HG03280 (cell line): Measurements from ENCODE around the gene NALCN.

ENCODE experiments used
- ATAC-seq: cut with Tn5 transposase; IDR thresholded peaks from one replicate; pipeline ENCODE4 v1.9.1; 2021; ENCODE audit warnings: mild to moderate bottlenecking, moderate library complexity; ENCODE audit not compliant: unreplicated experiment

NALCN gene

GRCh38 chr13:101049166-101049850 is 367.0 kb downstream of the NALCN start:
- no peak for ATAC-seq

GRCh38 chr13:101036546-101036945 is 379.8 kb downstream of the NALCN start:
- ATAC-seq = no peak

GRCh38 chr13:101035119-101035620 is 381.1 kb downstream of the NALCN start:
- ATAC-seq = no peak

DNA sequence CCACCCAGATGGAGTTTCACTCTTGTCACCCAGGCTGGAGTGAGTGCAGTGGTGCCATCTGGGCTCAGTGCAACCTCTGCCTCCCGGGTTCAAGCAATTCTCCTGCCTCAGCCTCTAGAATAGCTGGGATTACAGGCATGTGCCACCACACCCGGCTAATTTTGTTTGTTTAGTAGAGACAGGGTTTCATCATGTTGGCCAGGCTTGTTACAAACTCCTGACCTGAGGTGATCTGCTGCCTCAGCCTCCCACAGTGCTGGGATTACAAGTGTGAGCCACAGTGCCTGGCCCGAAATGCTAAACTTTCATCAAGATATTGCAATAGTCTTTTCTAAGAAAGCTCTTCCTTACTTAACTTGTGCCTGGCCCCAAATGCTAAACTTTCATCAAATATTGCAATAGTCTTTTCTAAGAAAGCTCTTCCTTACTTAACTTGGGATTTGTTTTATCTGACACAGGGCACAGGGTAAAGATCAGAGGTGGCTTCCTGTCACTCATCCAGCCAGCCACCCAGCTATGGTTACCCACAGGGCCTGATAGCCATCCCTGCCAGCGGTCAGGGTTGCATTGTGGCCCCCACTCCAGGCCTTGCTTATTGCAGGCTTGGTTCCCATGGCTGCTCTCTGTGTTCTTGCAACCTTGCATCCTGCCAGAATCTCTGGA is 389.4 kb downstream of the NALCN start:
- ATAC-seq = no peak

- ATAC-seq = no peak
Observed at GRCh38 chr13:101026328-101026727, 390.0 kb downstream of the NALCN start.

GRCh38 chr13:101025925-101026324 is 390.4 kb downstream of the NALCN start:
- no peak for ATAC-seq

DNA sequence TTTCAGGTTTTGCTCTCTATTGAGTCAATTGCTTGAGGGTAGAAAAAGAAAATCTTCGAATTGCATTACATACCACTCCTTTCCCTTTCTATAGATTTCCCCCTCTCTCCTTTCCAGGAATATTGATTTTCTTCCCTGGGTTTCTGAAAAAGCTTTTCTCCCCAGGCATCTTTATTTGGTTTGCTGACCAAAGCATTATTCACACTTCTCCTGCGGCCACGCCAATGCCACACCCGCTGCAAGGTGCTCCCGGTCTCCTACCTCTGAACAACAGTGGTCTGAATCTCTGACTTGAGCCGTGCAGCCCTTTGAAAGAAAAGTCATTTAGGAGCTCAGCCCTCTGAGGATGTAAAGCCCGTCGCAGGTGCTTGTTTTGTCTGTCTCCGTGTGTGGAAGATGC is 390.8 kb downstream of the NALCN start:
- ATAC-seq = no peak

DNA sequence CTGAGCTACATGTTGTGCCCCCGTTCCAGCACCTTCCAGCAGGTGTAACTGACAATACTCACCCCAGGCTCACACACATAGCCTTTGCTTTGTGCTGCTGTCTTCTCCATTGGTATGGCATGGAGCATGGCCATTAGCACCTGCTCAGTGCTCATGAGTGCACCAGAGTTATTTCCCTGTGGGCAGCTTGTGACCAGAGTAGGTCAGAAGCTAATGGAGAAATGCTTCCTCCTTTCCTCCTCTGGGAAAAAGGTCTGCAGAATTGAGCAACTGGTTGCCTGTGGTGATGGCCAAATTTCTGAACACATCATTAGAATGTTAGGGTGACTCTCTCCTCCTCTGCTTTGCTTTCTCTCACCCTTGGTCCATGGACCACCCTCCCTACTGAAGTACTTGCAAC is 397.2 kb downstream of the NALCN start:
- no peak for ATAC-seq

DNA sequence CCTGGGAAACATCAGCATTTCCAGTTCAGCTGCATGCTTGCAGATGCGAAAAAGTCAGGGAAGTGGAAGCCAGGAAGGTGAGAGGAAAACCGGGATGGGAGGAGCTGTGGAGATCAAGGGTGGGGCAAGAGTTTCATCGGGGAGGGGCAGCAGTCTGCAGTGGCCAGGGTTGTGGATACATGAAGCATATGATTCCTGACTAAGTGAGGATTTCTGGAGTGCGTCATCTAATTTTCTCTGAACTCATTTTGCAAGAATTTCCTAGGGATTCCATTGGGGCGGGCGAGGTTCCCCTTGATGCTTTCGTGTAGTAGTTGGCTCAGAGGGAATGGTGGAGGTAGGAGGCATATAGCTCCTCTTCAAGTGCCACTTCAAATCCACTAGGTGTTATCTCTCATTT is 397.6 kb downstream of the NALCN start:
- ATAC-seq = no peak

GRCh38 chr13:101017123-101017872 is 399.0 kb downstream of the NALCN start:
- ATAC-seq = no peak

DNA sequence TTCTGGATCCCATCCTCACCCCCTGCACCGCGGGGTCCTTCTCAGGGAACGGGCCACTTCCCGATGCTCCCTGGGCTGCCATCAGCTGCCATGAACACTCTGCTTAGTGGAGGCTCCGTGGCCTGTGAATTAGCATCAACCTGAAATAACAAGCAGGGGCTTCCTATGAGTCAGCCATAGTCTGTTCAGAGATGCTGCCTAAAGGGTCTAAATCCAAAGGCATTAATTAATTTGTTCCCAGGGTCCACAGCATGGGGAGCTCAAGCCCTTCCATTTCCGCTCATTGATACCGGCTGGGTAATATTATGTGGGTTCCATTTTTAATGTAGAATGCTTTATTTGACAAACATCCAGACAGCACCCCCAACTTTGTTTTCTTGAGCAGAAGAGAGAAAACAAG is 399.8 kb downstream of the NALCN start:
- no peak for ATAC-seq

DNA sequence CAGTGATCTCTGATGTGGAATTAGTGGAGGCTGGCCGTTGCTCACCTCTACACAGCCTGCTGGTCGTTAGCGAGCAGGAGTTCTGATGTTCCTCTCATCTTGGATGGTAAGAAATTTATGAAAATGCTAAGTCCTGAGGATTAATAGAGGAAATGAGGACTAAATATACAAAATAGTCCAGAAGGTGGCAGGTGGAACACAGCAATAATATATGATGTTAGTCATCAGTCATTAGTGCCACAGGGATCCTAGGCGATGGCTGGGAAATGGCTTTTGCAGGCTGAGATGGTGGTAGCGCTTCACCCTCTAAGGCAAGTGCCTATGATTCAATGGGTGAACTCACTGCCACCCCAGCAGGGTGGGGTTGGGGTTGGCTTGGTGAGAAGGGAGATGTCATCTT is 403.1 kb downstream of the NALCN start:
- no peak for ATAC-seq

- ATAC-seq = no peak
Observed at GRCh38 chr13:101010100-101010499, 406.2 kb downstream of the NALCN start.

DNA sequence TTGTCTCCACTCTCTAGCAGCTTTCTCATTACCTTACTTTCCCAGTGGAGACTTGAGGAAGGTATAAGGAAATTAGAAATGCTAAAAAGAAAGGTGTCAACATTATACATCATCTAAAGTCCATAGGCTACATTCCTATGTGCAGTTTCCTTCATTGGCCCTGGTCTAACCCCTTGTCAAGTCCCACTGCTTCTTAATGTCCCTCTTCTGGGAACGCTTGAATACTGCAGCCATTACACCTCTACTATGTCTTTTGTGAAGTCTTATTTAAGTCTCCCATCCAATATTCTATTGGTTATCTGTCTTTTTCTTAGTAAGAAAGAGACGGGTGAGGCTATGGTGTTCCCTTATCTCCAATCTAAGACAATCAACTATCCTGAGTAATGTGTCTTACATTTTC is 409.1 kb downstream of the NALCN start:
- no peak for ATAC-seq
